Fibroblast of villous mesenchyme (primary cell): ENCODE results near the gene COX4I2. TPM values are rescaled to one million over a fixed set of nuclear protein-coding genes. Genes with fewer than 3 reads are reported as not detected.
"Not testable (repeated sequence)": the region's sequence is repeated elsewhere in the genome, so short reads cannot be mapped to it uniquely, and the experiment has no call there.

Experiments used
- DNase-seq: peaks from one replicate; pipeline ENCODE4 v3.0.0-alpha.2; 2010; ENCODE audit warnings: low read depth
- H3K4me3 ChIP-seq: 2 replicates; pipeline ENCODE4 v1.5.1; 2011; ENCODE audit warnings: low read depth, mild to moderate bottlenecking, low read length
- total RNA-seq: library from RNA; depleted of rRNA; stranded (reverse); fragments of >200 nt; gene quantifications from 2 replicates; pipeline ENCODE4 v1.2.3, GENCODE V29; 2012
- TF ChIP-seq, protein P1 (sequence below): IDR thresholded peaks from 2 replicates; pipeline ENCODE4 v1.5.1; 2012; ENCODE audit warnings: low read depth, mild to moderate bottlenecking, low read length; ENCODE audit not compliant: insufficient read depth

The COX4I2 gene
- total RNA-seq, 1 donor: not detected

- TF ChIP-seq, protein P1, sequence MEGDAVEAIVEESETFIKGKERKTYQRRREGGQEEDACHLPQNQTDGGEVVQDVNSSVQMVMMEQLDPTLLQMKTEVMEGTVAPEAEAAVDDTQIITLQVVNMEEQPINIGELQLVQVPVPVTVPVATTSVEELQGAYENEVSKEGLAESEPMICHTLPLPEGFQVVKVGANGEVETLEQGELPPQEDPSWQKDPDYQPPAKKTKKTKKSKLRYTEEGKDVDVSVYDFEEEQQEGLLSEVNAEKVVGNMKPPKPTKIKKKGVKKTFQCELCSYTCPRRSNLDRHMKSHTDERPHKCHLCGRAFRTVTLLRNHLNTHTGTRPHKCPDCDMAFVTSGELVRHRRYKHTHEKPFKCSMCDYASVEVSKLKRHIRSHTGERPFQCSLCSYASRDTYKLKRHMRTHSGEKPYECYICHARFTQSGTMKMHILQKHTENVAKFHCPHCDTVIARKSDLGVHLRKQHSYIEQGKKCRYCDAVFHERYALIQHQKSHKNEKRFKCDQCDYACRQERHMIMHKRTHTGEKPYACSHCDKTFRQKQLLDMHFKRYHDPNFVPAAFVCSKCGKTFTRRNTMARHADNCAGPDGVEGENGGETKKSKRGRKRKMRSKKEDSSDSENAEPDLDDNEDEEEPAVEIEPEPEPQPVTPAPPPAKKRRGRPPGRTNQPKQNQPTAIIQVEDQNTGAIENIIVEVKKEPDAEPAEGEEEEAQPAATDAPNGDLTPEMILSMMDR: no peak
- H3K4me3 ChIP-seq: no peak overlapping the region
- DNase-seq: no peak
These were observed 5.1 kb downstream of the COX4I2 start for GRCh38 chr20:31642837-31643236.

DNA sequence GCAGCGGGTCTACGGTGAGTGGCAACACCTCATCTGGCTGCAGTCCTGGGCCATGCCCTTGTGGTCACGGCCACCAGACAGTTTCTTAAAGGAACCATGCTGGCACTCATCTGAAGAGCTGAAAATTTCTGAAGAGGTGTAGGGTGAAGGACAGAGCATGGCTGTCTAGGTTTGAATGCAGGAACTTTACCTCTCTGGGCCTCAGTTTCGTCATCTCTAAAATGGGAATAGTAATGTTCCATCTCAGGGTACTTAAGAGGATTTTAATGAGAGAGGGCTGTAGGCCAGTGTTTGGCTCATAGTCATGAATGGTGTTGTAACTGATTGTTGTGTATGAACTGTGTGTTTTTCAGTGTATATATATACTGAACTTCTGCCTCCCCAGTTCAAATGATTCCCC lies 5.8 kb downstream of the COX4I2 start:
- TF ChIP-seq, protein P1: no peak
- no peak for DNase-seq
- H3K4me3 ChIP-seq: no peak overlapping the region

DNA sequence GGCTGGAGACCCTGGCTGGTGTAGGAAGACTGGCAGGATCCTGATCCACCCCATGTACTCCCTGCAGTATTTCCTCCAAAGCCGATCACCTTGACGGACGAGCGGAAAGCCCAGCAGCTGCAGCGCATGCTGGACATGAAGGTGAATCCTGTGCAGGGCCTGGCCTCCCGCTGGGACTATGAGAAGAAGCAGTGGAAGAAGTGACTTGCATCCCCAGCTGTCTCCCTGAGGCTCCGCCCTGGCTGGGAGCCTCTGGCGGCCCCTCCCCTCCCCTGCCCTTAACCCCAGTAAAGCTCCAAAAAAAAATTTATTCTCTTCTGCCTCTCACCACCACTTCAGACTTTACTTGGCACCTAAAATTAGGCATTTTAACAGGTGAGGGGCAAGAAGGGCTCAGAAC lies 7.0 kb downstream of the COX4I2 start:
- TF ChIP-seq, protein P1: no peak
- H3K4me3 ChIP-seq: no peak overlapping the region
- DNase-seq: no peak

GRCh38 chr20:31648104-31648503 lies 10.4 kb downstream of the COX4I2 start:
- not testable (repeated sequence) for DNase-seq, H3K4me3 ChIP-seq

- peak; percentile 31 for DNase-seq
- TF ChIP-seq, protein P1: no peak
- no peak overlapping the region for H3K4me3 ChIP-seq
These were observed 15.2 kb downstream of the COX4I2 start for GRCh38 chr20:31652917-31653396.

DNA sequence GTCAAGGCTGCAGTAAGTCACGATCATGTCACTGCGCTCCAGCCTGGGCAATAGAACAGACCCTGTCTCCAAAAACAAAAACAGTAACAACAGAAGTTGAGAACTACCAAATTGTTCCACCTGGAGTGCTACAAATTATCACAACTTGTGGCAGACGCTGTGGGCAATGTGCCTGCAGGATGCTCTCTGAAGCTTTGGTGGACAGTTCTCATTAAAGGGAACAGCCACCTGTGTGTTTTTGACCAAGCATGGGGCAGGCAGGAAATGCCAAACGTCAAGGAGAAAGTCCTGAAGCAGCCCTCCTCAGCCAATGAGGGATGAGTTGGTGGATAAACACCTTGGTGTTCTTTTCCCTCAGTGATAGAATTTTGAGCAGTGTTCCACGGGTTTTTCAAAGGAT lies 15.8 kb downstream of the COX4I2 start:
- TF ChIP-seq, protein P1: no peak
- DNase-seq: no peak
- H3K4me3 ChIP-seq: no peak overlapping the region

DNA sequence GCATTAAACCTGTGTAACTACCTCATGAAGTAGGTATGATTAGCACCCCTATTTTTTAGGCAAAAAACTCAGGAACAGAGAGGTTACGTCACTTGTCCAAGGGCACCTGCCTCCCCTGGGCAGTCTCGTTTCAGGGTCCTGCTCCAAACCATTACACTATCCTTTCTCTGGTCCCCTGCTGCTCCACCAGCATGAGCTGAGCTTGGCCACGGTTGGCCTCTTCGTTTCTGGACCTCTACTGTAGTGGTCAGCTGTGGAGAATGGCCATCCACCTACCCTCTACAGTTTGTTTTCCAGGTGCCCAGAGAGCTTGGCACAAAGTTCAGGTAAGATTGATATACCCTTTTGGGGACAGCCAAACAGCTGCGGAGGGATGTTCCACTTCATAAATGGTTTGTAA lies 16.8 kb downstream of the COX4I2 start:
- DNase-seq: no peak
- TF ChIP-seq, protein P1: no peak
- H3K4me3 ChIP-seq: no peak overlapping the region
